Liver (tissue), 3 donors: ENCODE measurements around the gene NIPSNAP2.

Experiments used
- TF ChIP-seq, protein P1 (sequence below): fragments of 150-350 bp; IDR thresholded peaks from 2 replicates; pipeline ENCODE4 v1.5.1; 2017; ENCODE audit warnings: improper control_type of control experiment, low read depth, low read length; ENCODE audit not compliant: missing input control
- TF ChIP-seq, protein P2 (sequence below): IDR thresholded peaks from 2 replicates; pipeline ENCODE4 v1.6.1; 2016; ENCODE audit warnings: antibody characterized with exemption, mild to moderate bottlenecking
- TF ChIP-seq, protein P3 (sequence below): IDR thresholded peaks from 2 replicates; pipeline ENCODE4 v1.6.1; 2016; ENCODE audit warnings: antibody characterized with exemption
- donor health status: healthy.
- donor health status: healthy.

DNA sequence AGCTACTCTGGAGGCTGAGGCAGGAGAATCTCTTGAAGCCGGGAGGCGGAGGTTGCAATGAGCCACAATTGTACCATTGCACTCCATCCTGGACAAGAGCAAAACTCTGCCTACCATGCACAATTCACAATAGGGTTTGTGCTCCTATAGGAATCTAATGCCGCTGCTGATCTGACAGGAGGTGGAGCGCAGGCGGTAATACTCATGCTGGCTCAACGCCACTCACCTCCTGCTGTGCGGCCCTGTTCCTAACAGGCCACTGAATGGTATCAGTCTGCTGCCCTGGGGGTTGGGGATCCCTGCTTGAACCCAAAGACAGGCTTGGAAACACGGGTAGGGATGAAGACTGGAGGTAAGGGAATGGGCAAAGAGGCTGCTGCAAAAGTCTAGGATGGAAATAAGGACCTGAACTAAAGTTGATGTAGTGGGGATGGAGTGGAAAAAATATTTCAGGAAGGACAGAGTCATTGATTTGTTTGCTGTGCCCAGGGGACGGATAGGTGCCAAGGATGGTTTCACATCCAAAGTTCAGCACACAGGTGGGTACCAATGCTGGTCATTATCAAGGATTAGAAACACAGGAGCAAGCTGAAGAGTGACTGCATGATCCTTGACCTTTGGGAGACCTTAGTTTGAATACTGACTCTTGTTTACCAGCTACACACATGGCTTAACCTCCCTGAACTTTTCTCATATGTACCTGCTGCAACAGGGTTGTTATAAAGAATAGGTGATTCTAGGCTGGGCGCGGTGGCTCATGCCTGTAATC lies 10.5 kb upstream of the NIPSNAP2 start:
- TF ChIP-seq, protein P1, sequence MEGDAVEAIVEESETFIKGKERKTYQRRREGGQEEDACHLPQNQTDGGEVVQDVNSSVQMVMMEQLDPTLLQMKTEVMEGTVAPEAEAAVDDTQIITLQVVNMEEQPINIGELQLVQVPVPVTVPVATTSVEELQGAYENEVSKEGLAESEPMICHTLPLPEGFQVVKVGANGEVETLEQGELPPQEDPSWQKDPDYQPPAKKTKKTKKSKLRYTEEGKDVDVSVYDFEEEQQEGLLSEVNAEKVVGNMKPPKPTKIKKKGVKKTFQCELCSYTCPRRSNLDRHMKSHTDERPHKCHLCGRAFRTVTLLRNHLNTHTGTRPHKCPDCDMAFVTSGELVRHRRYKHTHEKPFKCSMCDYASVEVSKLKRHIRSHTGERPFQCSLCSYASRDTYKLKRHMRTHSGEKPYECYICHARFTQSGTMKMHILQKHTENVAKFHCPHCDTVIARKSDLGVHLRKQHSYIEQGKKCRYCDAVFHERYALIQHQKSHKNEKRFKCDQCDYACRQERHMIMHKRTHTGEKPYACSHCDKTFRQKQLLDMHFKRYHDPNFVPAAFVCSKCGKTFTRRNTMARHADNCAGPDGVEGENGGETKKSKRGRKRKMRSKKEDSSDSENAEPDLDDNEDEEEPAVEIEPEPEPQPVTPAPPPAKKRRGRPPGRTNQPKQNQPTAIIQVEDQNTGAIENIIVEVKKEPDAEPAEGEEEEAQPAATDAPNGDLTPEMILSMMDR: no peak
- TF ChIP-seq, protein P2, sequence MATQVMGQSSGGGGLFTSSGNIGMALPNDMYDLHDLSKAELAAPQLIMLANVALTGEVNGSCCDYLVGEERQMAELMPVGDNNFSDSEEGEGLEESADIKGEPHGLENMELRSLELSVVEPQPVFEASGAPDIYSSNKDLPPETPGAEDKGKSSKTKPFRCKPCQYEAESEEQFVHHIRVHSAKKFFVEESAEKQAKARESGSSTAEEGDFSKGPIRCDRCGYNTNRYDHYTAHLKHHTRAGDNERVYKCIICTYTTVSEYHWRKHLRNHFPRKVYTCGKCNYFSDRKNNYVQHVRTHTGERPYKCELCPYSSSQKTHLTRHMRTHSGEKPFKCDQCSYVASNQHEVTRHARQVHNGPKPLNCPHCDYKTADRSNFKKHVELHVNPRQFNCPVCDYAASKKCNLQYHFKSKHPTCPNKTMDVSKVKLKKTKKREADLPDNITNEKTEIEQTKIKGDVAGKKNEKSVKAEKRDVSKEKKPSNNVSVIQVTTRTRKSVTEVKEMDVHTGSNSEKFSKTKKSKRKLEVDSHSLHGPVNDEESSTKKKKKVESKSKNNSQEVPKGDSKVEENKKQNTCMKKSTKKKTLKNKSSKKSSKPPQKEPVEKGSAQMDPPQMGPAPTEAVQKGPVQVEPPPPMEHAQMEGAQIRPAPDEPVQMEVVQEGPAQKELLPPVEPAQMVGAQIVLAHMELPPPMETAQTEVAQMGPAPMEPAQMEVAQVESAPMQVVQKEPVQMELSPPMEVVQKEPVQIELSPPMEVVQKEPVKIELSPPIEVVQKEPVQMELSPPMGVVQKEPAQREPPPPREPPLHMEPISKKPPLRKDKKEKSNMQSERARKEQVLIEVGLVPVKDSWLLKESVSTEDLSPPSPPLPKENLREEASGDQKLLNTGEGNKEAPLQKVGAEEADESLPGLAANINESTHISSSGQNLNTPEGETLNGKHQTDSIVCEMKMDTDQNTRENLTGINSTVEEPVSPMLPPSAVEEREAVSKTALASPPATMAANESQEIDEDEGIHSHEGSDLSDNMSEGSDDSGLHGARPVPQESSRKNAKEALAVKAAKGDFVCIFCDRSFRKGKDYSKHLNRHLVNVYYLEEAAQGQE: no peak
- TF ChIP-seq, protein P3, sequence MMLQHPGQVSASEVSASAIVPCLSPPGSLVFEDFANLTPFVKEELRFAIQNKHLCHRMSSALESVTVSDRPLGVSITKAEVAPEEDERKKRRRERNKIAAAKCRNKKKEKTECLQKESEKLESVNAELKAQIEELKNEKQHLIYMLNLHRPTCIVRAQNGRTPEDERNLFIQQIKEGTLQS: no peak
